Measurements from ENCODE around the gene NSD2.

Gene NSD2

GRCh38 chr4:1870578-1871443, at the start of gene NSD2:
Gene NSD2, plus strand, starts transcription at chr4:1871393. Its CDS starts 29,262 bp downstream, at chr4:1900655.
- no peaks in the 10 kb centered on the region for H3K27me3 Mint-ChIP-seq
- H3K27ac Mint-ChIP-seq (ENCODE audit: low read depth), result peak within 1 kb of the TSS; percentile 96
- ATAC-seq (replicated peaks; ENCODE audit: extremely low read depth, poor library complexity, severe bottlenecking) (peak; percentile 76), DNase-seq (ENCODE audit: low spot score in 2 of 2) (peak; percentile 67 to 70)
- H3K4me3 Mint-ChIP-seq, result peak within 1 kb of the TSS; percentile 77
- H3K4me1 Mint-ChIP-seq, result peaks cover 22% of the 10 kb centered on the region
- no peaks in the 10 kb centered on the region for H3K9me3 Mint-ChIP-seq
- H3K36me3 Mint-ChIP-seq (ENCODE audit: insufficient read depth), result peaks cover 24% of the 10 kb centered on the region

GRCh38 chr4:1821679-1822567, 49.3 kb upstream of the NSD2 start:
- Mint-ChIP-seq H3K9me3 (no peaks in the 10 kb centered on the region), H3K4me3 (no peak overlapping the region), H3K36me3 (ENCODE audit: insufficient read depth) (peaks cover 44% of the 10 kb centered on the region), H3K4me1 (peaks cover 14% of the 10 kb centered on the region), H3K27ac (ENCODE audit: low read depth) (no peak overlapping the region), H3K27me3 (no peaks in the 10 kb centered on the region)
- ATAC-seq (replicated peaks; ENCODE audit: extremely low read depth, poor library complexity, severe bottlenecking) (no peak), DNase-seq (ENCODE audit: low spot score in 2 of 2) (no peak)

GRCh38 chr4:1822568-1823544, 48.3 kb upstream of the NSD2 start:
- Mint-ChIP-seq H3K36me3 (ENCODE audit: insufficient read depth) (peaks cover 38% of the 10 kb centered on the region), H3K27ac (ENCODE audit: low read depth) (no peak overlapping the region), H3K27me3 (no peaks in the 10 kb centered on the region), H3K4me1 (peaks cover 15% of the 10 kb centered on the region), H3K9me3 (no peaks in the 10 kb centered on the region), H3K4me3 (no peak overlapping the region)
- DNase-seq (ENCODE audit: low spot score in 2 of 2) (no peak), ATAC-seq (replicated peaks; ENCODE audit: extremely low read depth, poor library complexity, severe bottlenecking) (no peak)

GRCh38 chr4:1823545-1823932, 47.7 kb upstream of the NSD2 start:
- peaks cover 33% of the 10 kb centered on the region for H3K36me3 Mint-ChIP-seq (ENCODE audit: insufficient read depth)
- ATAC-seq (replicated peaks; ENCODE audit: extremely low read depth, poor library complexity, severe bottlenecking) (no peak), DNase-seq (ENCODE audit: low spot score in 2 of 2) (no peak)
- H3K9me3 Mint-ChIP-seq, result no peaks in the 10 kb centered on the region
- no peaks in the 10 kb centered on the region for H3K27me3 Mint-ChIP-seq
- H3K4me3 Mint-ChIP-seq, result no peak overlapping the region
- peaks cover 15% of the 10 kb centered on the region for H3K4me1 Mint-ChIP-seq
- no peak overlapping the region for H3K27ac Mint-ChIP-seq (ENCODE audit: low read depth)

GRCh38 chr4:1824746-1825145, 46.4 kb upstream of the NSD2 start:
- no peak for ATAC-seq (replicated peaks; ENCODE audit: extremely low read depth, poor library complexity, severe bottlenecking)
- Mint-ChIP-seq H3K4me3 (no peak overlapping the region), H3K9me3 (no peaks in the 10 kb centered on the region), H3K36me3 (ENCODE audit: insufficient read depth) (peaks cover 23% of the 10 kb centered on the region), H3K27me3 (no peaks in the 10 kb centered on the region), H3K4me1 (peaks cover 20% of the 10 kb centered on the region), H3K27ac (ENCODE audit: low read depth) (peak overlapping the region; percentile 26)
- no peak for DNase-seq (ENCODE audit: low spot score in 2 of 2)

- no peak for ATAC-seq (replicated peaks; ENCODE audit: extremely low read depth, poor library complexity, severe bottlenecking)
- no peaks in the 10 kb centered on the region for H3K9me3 Mint-ChIP-seq
- peaks cover 19% of the 10 kb centered on the region for H3K36me3 Mint-ChIP-seq (ENCODE audit: insufficient read depth)
- H3K4me1 Mint-ChIP-seq, result peaks cover 23% of the 10 kb centered on the region
- H3K27ac Mint-ChIP-seq (ENCODE audit: low read depth), result no peak overlapping the region
- DNase-seq (ENCODE audit: low spot score in 2 of 2), result no peak
- H3K4me3 Mint-ChIP-seq, result no peak overlapping the region
- no peaks in the 10 kb centered on the region for H3K27me3 Mint-ChIP-seq
Observed at GRCh38 chr4:1825326-1825725, 45.9 kb upstream of the NSD2 start.

- Mint-ChIP-seq H3K4me1 (peaks cover 23% of the 10 kb centered on the region), H3K9me3 (no peaks in the 10 kb centered on the region), H3K4me3 (no peak overlapping the region), H3K27me3 (no peaks in the 10 kb centered on the region), H3K27ac (ENCODE audit: low read depth) (no peak overlapping the region), H3K36me3 (ENCODE audit: insufficient read depth) (peaks cover 19% of the 10 kb centered on the region)
- no peak for DNase-seq (ENCODE audit: low spot score in 2 of 2)
- ATAC-seq (replicated peaks; ENCODE audit: extremely low read depth, poor library complexity, severe bottlenecking), result no peak
Observed at GRCh38 chr4:1826531-1827350, 44.5 kb upstream of the NSD2 start.

- Mint-ChIP-seq H3K36me3 (ENCODE audit: insufficient read depth) (peaks cover 16% of the 10 kb centered on the region), H3K4me1 (peaks cover 17% of the 10 kb centered on the region), H3K27me3 (no peaks in the 10 kb centered on the region), H3K4me3 (no peak overlapping the region), H3K9me3 (no peaks in the 10 kb centered on the region), H3K27ac (ENCODE audit: low read depth) (no peak overlapping the region)
- ATAC-seq (replicated peaks; ENCODE audit: extremely low read depth, poor library complexity, severe bottlenecking) (no peak), DNase-seq (ENCODE audit: low spot score in 2 of 2) (no peak)
Observed at GRCh38 chr4:1830234-1830633, 41.0 kb upstream of the NSD2 start.

- no peak overlapping the region for H3K4me3 Mint-ChIP-seq
- H3K27ac Mint-ChIP-seq (ENCODE audit: low read depth), result no peak overlapping the region
- H3K4me1 Mint-ChIP-seq, result peaks cover 17% of the 10 kb centered on the region
- H3K27me3 Mint-ChIP-seq, result no peaks in the 10 kb centered on the region
- ATAC-seq (replicated peaks; ENCODE audit: extremely low read depth, poor library complexity, severe bottlenecking) (no peak), DNase-seq (ENCODE audit: low spot score in 2 of 2) (no peak)
- no peaks in the 10 kb centered on the region for H3K9me3 Mint-ChIP-seq
- peaks cover 19% of the 10 kb centered on the region for H3K36me3 Mint-ChIP-seq (ENCODE audit: insufficient read depth)
Observed at GRCh38 chr4:1830642-1831228, 40.5 kb upstream of the NSD2 start.

- Mint-ChIP-seq H3K36me3 (ENCODE audit: insufficient read depth) (peaks cover 17% of the 10 kb centered on the region), H3K4me1 (peaks cover 15% of the 10 kb centered on the region), H3K9me3 (no peaks in the 10 kb centered on the region), H3K4me3 (no peak overlapping the region), H3K27me3 (no peaks in the 10 kb centered on the region), H3K27ac (ENCODE audit: low read depth) (no peak overlapping the region)
- ATAC-seq (replicated peaks; ENCODE audit: extremely low read depth, poor library complexity, severe bottlenecking) (no peak), DNase-seq (ENCODE audit: low spot score in 2 of 2) (no peak)
Observed at GRCh38 chr4:1831331-1831730, 39.9 kb upstream of the NSD2 start.

- Mint-ChIP-seq H3K36me3 (ENCODE audit: insufficient read depth) (peaks cover 25% of the 10 kb centered on the region), H3K27ac (ENCODE audit: low read depth) (no peak overlapping the region), H3K4me3 (no peak overlapping the region), H3K4me1 (peaks cover 8% of the 10 kb centered on the region), H3K27me3 (no peaks in the 10 kb centered on the region), H3K9me3 (no peaks in the 10 kb centered on the region)
- DNase-seq (ENCODE audit: low spot score in 2 of 2), result no peak
- ATAC-seq (replicated peaks; ENCODE audit: extremely low read depth, poor library complexity, severe bottlenecking), result no peak
Observed at GRCh38 chr4:1832690-1833089, 38.5 kb upstream of the NSD2 start.
